NCI-H345 treated with DMSO at 0.1 percent for 48 hours (cell line): ENCODE measurements around the gene ARHGEF26.

Experiments
- DNase-seq: peaks from one replicate; lab custom pipeline; 2025; ENCODE audit not compliant: unreplicated experiment; lab: John Stamatoyannopoulos, UW

ARHGEF26 gene

GRCh38 chr3:154247806-154248415, 126.7 kb downstream of the ARHGEF26 start:
- DNase-seq: peak; percentile 1

- DNase-seq: no peak
Observed at GRCh38 chr3:154250291-154250690, 129.1 kb downstream of the ARHGEF26 start.

- DNase-seq: no peak
Observed at GRCh38 chr3:154251610-154252009, 130.4 kb downstream of the ARHGEF26 start.

GRCh38 chr3:154252759-154253638, 131.8 kb downstream of the ARHGEF26 start:
- DNase-seq: peak; percentile 44

GRCh38 chr3:154254527-154254926, 133.3 kb downstream of the ARHGEF26 start:
- DNase-seq: no peak

GRCh38 chr3:154273381-154273780, 152.2 kb downstream of the ARHGEF26 start:
- no peak for DNase-seq

- DNase-seq: no peak
Observed at GRCh38 chr3:154274348-154274747, 153.2 kb downstream of the ARHGEF26 start.

GRCh38 chr3:154275292-154275691, 154.1 kb downstream of the ARHGEF26 start:
- DNase-seq: no peak

- DNase-seq: no peak
Observed at GRCh38 chr3:154275965-154276364, 154.8 kb downstream of the ARHGEF26 start.

- DNase-seq: no peak
Observed at GRCh38 chr3:154280161-154280560, 159.0 kb downstream of the ARHGEF26 start.

- DNase-seq: no peak
Observed at GRCh38 chr3:154285221-154285620, 164.0 kb downstream of the ARHGEF26 start.

- no peak for DNase-seq
Observed at GRCh38 chr3:154290187-154290586, 169.0 kb downstream of the ARHGEF26 start.

- DNase-seq: no peak
Observed at GRCh38 chr3:154294016-154294415, 172.8 kb downstream of the ARHGEF26 start.

- no peak for DNase-seq
Observed at GRCh38 chr3:154301561-154301960, 180.4 kb downstream of the ARHGEF26 start.

- no peak for DNase-seq
Observed at GRCh38 chr3:154304116-154304786, 183.1 kb downstream of the ARHGEF26 start.

GRCh38 chr3:154304936-154305335, 183.7 kb downstream of the ARHGEF26 start:
- no peak for DNase-seq

GRCh38 chr3:154307363-154307762, 186.2 kb downstream of the ARHGEF26 start:
- no peak for DNase-seq
